OCI-LY1 (cell line): ENCODE measurements around the gene ROR2.

ENCODE experiments used
- EZH2 ChIP-seq: fragments of 200-600 bp; sonication (generic), shearing (Covaris generic); IDR thresholded peaks from 2 replicates; pipeline ENCODE4 v1.8.0; 2017; ENCODE audit warnings: borderline replicate concordance, mixed run types, mild to moderate bottlenecking, antibody characterized with exemption, low read length, moderate library complexity, mixed read lengths
- TF ChIP-seq, protein P1 (sequence below): fragments of 200-600 bp; sonication (generic), shearing (Covaris generic); IDR thresholded peaks from 2 replicates; pipeline ENCODE4 v1.5.1; 2017; ENCODE audit warnings: mild to moderate bottlenecking, antibody characterized with exemption, low read length, moderate library complexity, mixed read lengths

DNA sequence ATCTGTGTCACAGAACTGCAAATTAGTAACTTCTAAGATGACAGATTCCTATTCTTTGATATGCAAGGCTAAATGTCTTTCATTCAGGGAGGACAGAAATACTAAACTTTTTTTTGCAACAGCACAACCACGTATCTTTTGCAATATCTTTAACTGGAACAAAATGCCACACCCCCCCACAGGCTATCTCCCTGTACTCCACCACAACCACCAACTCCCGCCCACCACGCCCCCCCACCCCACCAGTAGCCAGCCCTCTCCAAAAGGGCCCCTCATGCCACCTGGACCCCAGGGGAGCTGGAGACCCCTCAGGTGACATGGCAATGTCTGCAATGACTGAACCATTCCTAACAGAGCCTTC, 131.8 kb downstream of the ROR2 start:
- TF ChIP-seq, protein P1, sequence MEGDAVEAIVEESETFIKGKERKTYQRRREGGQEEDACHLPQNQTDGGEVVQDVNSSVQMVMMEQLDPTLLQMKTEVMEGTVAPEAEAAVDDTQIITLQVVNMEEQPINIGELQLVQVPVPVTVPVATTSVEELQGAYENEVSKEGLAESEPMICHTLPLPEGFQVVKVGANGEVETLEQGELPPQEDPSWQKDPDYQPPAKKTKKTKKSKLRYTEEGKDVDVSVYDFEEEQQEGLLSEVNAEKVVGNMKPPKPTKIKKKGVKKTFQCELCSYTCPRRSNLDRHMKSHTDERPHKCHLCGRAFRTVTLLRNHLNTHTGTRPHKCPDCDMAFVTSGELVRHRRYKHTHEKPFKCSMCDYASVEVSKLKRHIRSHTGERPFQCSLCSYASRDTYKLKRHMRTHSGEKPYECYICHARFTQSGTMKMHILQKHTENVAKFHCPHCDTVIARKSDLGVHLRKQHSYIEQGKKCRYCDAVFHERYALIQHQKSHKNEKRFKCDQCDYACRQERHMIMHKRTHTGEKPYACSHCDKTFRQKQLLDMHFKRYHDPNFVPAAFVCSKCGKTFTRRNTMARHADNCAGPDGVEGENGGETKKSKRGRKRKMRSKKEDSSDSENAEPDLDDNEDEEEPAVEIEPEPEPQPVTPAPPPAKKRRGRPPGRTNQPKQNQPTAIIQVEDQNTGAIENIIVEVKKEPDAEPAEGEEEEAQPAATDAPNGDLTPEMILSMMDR = no peak
- TF ChIP-seq EZH2 = no peak
